Activated B cell treated with CpG ODN at 0.5 μM for 24 hours (primary cell): ENCODE measurements around the gene PCNP. TPM values are rescaled to one million over a fixed set of nuclear protein-coding genes. Genes with fewer than 3 reads are reported as not detected.
"Not testable (repeated sequence)": the region's sequence is repeated elsewhere in the genome, so short reads cannot be mapped to it uniquely, and the experiment has no call there.

ENCODE experiments used
- ATAC-seq: fragments of 200-7000 bp; cut with Tn5 transposase; one replicate; pipeline ENCODE4 v1.10.0; 2021; ENCODE audit warnings: low read depth, mild to moderate bottlenecking, moderate library complexity
- CTCF ChIA-PET: fragments of 350-600 bp; sonication (Branson Sonifier 250); formaldehyde crosslinking; loops from one replicate; lab custom pipeline; 2021; ENCODE audit warnings: antibody characterized with exemption; lab: Charles Lee
- POLR2A ChIA-PET: fragments of 350-600 bp; sonication (Branson Sonifier 250); formaldehyde crosslinking; loops from one replicate; lab custom pipeline; 2021; ENCODE audit warnings: antibody characterized with exemption; lab: Charles Lee
- DNase-seq: peaks from one replicate; pipeline ENCODE4 v3.0.0; 2022
- H3K27ac Mint-ChIP-seq: one replicate; pipeline ENCODE4 v1.8.0; 2020; ENCODE audit warnings: mixed read lengths
- H3K27me3 Mint-ChIP-seq: one replicate; pipeline ENCODE4 v1.8.0; 2021; ENCODE audit warnings: mixed read lengths
- H3K36me3 Mint-ChIP-seq: one replicate; pipeline ENCODE4 v1.8.0; 2021; ENCODE audit warnings: low read depth, mixed read lengths
- H3K4me1 Mint-ChIP-seq: one replicate; pipeline ENCODE4 v1.8.0; 2021; ENCODE audit warnings: mixed read lengths
- H3K4me3 Mint-ChIP-seq: one replicate; pipeline ENCODE4 v1.8.0; 2020; ENCODE audit warnings: mild to moderate bottlenecking, mixed read lengths
- H3K9me3 Mint-ChIP-seq: one replicate; pipeline ENCODE4 v1.8.0; 2020; ENCODE audit warnings: mixed read lengths
- intact Hi-C: fragments of 100-400 bp; cut with micrococcal nuclease; formaldehyde crosslinking; loops from one replicate; pipeline ENCODE4 v1.15.1; 2024
- total RNA-seq: library from RNA; stranded (reverse); gene quantifications from 2 replicates; pipeline ENCODE4 v1.2.3, GENCODE V29; 2022
- TF ChIP-seq, protein P1 (sequence below): fragments of 200-600 bp; IDR thresholded peaks from one replicate; pipeline ENCODE4 v1.8.0; 2022; ENCODE audit warnings: antibody characterized with exemption, mild to moderate bottlenecking

PCNP gene
- total RNA-seq, 1 donor from 2014 or later, result 149 TPM

DNA sequence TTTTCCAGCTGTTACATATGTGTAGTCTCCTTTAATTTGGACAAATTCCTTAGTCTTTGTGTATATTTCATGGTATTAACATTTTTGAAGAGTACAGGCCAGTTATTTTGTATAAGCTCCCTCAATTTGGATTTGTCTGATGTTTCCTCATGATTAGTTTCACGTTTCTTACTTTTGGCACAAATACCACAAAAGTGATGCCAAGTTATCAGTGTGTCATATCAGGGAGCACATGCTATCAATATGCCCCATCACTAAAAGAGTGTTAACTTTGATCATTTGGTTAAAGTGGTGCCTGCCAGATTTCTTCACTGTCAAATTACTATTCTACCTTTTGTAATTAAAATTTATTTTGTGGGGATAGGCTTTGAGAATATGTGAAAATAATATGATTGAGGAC, 14.6 kb downstream of the PCNP start:
- Mint-ChIP-seq H3K27ac (no peak overlapping the region), H3K9me3 (no peaks in the 10 kb centered on the region), H3K4me3 (no peak overlapping the region), H3K4me1 (no peaks in the 10 kb centered on the region), H3K36me3 (peaks cover 79% of the 10 kb centered on the region), H3K27me3 (no peaks in the 10 kb centered on the region)
- TF ChIP-seq, protein P1, sequence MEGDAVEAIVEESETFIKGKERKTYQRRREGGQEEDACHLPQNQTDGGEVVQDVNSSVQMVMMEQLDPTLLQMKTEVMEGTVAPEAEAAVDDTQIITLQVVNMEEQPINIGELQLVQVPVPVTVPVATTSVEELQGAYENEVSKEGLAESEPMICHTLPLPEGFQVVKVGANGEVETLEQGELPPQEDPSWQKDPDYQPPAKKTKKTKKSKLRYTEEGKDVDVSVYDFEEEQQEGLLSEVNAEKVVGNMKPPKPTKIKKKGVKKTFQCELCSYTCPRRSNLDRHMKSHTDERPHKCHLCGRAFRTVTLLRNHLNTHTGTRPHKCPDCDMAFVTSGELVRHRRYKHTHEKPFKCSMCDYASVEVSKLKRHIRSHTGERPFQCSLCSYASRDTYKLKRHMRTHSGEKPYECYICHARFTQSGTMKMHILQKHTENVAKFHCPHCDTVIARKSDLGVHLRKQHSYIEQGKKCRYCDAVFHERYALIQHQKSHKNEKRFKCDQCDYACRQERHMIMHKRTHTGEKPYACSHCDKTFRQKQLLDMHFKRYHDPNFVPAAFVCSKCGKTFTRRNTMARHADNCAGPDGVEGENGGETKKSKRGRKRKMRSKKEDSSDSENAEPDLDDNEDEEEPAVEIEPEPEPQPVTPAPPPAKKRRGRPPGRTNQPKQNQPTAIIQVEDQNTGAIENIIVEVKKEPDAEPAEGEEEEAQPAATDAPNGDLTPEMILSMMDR, result no peak
- CTCF ChIA-PET, result no interaction called here
- ATAC-seq (no peak), DNase-seq (no peak)
- POLR2A ChIA-PET, result no interaction called here
- intact Hi-C loops, result no loop called here

DNA sequence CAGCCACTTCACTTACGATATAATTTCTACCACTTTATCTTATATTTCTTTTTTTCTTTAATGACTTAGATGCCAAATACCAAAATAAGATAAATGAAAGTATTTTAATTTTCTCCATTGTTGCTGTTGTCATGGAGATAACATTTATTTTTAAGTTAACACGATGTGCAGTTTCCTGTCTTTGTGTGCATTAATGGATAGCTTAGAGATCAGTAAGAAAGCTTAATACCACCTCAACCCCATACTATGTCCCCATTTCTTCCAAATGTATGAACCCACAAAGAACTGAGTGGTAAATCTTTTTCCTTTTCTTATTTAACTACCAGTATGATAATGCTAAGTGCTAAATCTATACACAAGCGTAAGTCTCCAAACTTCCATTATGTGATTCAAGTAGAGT, 17.1 kb downstream of the PCNP start:
- H3K36me3 Mint-ChIP-seq, result peaks cover 75% of the 10 kb centered on the region
- no peak overlapping the region for H3K27ac Mint-ChIP-seq
- H3K4me3 Mint-ChIP-seq, result no peak overlapping the region
- POLR2A ChIA-PET, result no interaction called here
- H3K9me3 Mint-ChIP-seq, result no peaks in the 10 kb centered on the region
- H3K4me1 Mint-ChIP-seq, result no peaks in the 10 kb centered on the region
- no peak for ATAC-seq
- intact Hi-C loops, result no loop called here
- TF ChIP-seq, protein P1, result no peak
- CTCF ChIA-PET, result no interaction called here
- DNase-seq, result no peak
- H3K27me3 Mint-ChIP-seq, result no peaks in the 10 kb centered on the region

DNA sequence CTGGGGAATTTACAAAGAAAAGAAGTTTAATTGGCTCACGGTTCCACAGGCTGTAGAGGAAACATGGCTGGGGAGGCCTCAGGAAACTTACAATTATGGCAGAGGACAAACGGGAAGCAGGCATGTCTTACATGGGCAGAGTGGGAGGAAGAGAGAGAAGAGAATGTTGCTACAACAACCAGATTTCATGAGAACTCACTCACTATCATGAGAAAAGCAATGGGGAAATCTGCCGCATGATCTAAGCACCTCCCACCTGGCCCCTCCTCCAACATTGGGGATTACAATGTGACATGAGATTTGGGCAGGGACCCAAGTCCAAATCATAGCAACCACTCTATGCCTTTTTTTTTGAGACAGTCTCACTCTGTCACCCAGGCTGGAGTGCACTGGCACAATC, 28.8 kb downstream of the PCNP start:
- CTCF ChIA-PET, result no interaction called here
- TF ChIP-seq, protein P1, result no peak
- Mint-ChIP-seq H3K27me3 (no peaks in the 10 kb centered on the region), H3K9me3 (no peaks in the 10 kb centered on the region), H3K36me3 (peaks cover under 1% of the 10 kb centered on the region), H3K4me1 (no peaks in the 10 kb centered on the region), H3K4me3 (no peak overlapping the region), H3K27ac (no peak overlapping the region)
- no peak for ATAC-seq
- intact Hi-C loops, result no loop called here
- POLR2A ChIA-PET, result no interaction called here
- no peak for DNase-seq

DNA sequence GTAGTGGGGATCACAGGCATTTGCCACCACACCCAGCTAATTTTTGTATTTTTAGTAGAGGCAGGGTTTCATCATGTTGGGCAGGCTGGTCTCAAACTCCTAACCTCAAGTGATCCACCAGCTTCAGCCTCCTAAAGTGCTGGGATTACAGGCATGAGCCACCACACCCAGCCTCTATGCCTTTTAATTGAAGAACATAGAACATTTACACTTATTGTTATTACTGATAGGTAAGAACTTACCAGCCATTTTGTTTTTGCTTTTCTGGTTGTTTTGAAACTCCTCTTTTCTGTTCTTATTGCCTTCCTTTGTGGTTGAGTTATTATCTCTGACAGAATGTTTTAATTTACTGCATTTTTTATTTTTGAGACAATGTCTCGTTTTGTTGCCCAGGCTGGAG, 29.2 kb downstream of the PCNP start:
- no peak for DNase-seq
- intact Hi-C loops, result no loop called here
- no peaks in the 10 kb centered on the region for H3K36me3 Mint-ChIP-seq
- ChIA-PET POLR2A (no interaction called here), CTCF (no interaction called here)
- H3K4me3 Mint-ChIP-seq, result no peak overlapping the region
- TF ChIP-seq, protein P1, result no peak
- H3K9me3 Mint-ChIP-seq, result no peaks in the 10 kb centered on the region
- H3K27ac Mint-ChIP-seq, result no peak overlapping the region
- H3K27me3 Mint-ChIP-seq, result no peaks in the 10 kb centered on the region
- no peaks in the 10 kb centered on the region for H3K4me1 Mint-ChIP-seq
- no peak for ATAC-seq

DNA sequence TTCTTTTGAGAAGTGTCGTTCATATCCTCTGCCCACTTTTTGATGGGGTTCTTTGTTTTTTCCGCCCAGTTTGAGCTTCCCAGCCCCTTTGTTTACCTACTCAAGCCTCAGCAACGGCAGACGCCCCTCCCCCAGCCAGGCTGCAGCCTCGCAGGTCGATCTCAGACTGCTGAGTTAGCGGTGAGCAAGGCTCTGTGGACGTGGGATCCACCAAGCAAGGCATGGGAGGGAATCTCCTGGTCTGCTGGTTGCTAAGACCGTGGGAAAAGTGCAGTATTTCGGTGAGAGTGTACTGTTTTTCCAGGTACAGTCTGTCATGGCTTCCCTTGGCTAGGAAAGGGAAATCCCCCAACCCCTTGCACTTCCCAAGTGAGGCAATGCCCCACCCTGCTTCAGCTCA, 31.4 kb downstream of the PCNP start:
- H3K4me3 Mint-ChIP-seq, H3K36me3 Mint-ChIP-seq, H3K4me1 Mint-ChIP-seq, H3K27me3 Mint-ChIP-seq, intact Hi-C loops, DNase-seq, H3K27ac Mint-ChIP-seq, CTCF ChIA-PET, POLR2A ChIA-PET, H3K9me3 Mint-ChIP-seq, ATAC-seq: not testable (repeated sequence)

DNA sequence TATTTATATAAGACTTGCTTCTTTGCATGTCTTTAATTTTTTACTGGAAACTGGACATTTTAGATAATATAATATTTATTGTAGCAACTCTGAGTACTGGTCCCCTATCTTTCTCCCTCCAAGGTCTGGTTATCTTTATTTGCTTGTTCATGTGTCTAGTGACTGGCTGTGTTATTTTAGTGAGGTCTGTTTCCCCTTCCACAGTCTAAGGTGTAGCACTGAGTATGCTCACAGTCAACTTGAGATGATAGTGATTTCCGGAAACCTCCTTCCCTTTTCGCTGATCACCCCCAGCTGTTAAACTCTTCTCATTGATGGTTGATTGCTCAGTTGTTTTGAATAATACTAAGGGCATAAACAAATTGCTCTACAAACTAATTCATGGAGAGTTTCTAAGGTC, 37.0 kb downstream of the PCNP start:
- Mint-ChIP-seq H3K4me1 (peaks cover 13% of the 10 kb centered on the region), H3K4me3 (no peak overlapping the region), H3K36me3 (no peaks in the 10 kb centered on the region), H3K9me3 (no peaks in the 10 kb centered on the region), H3K27me3 (no peaks in the 10 kb centered on the region), H3K27ac (no peak overlapping the region)
- TF ChIP-seq, protein P1, result no peak
- ATAC-seq (peak; percentile 40), DNase-seq (no peak)
- ChIA-PET CTCF (no interaction called here), POLR2A (interaction anchor here (1.1 kb wide), 1 partner anchor 37 kb away, joined by 3 read pairs; the partner anchor contains the start of gene PCNP)
- intact Hi-C loops, result no loop called here

DNA sequence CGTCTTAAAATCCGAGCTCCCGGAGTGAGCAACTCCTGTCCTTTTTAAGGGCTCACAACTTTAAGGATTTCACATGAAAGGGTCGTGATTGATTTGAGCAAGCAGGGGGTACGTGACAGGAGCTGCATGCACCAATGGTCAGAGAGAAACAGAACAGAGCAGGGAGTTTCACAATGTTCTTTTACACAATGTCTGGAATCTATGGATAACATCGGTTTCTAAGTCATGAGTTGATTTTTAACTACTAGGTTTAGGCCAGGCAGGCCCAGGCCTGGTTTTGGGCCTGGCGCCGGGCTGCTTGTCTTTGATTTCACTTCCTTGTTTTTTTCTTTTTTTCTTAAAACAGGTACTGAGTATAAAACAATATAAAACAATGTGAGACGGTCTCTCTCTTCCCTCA, 39.0 kb downstream of the PCNP start:
- intact Hi-C loops, H3K27me3 Mint-ChIP-seq, ATAC-seq, H3K9me3 Mint-ChIP-seq, H3K36me3 Mint-ChIP-seq, DNase-seq, CTCF ChIA-PET, POLR2A ChIA-PET: not testable (repeated sequence)
- peak overlapping the region; percentile 60 for H3K27ac Mint-ChIP-seq
- H3K4me3 Mint-ChIP-seq, result peak overlapping the region; percentile 17
- peaks cover 13% of the 10 kb centered on the region for H3K4me1 Mint-ChIP-seq
